ENCODE data around the gene NTMT1.
"Not testable (repeated sequence)": the region's sequence is repeated elsewhere in the genome, so short reads cannot be mapped to it uniquely, and the experiment has no call there.

The NTMT1 gene, protein sequence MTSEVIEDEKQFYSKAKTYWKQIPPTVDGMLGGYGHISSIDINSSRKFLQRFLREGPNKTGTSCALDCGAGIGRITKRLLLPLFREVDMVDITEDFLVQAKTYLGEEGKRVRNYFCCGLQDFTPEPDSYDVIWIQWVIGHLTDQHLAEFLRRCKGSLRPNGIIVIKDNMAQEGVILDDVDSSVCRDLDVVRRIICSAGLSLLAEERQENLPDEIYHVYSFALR

DNA sequence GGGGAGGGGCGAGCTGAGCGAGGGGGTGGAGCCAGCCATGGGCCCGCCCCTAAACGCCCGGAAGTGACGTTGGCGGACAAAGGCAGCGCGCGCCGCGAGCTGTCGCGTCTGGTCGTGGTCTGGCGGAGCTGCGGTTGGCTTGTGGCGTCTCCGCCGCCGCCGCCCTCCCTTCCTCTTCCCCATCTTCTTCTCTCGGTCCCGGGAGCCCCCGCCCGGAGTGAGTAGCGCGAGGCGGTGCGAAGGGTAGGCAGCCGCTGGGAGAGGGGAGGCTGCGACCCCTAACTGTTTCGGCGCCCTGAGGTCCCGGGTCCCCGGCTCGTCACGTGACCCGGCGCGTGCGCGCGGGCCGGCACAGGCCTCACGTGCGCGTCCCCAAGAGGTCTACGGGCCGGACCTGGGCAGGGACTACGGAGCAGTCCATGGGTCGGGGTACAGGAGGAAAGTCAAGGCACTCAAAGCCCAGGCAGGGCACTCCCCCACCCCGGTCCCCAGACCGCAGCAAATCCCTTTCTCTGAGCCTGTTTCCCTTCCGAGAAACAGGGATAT, at the start of gene NTMT1:
TSS of gene NTMT1 (plus strand) at position 85 of the 546 bp plus-strand sequence. CDS start 6,541 bp downstream, outside the sequence.
- peak; percentile 91 for DNase-seq (ENCODE audit: low read depth)

DNA sequence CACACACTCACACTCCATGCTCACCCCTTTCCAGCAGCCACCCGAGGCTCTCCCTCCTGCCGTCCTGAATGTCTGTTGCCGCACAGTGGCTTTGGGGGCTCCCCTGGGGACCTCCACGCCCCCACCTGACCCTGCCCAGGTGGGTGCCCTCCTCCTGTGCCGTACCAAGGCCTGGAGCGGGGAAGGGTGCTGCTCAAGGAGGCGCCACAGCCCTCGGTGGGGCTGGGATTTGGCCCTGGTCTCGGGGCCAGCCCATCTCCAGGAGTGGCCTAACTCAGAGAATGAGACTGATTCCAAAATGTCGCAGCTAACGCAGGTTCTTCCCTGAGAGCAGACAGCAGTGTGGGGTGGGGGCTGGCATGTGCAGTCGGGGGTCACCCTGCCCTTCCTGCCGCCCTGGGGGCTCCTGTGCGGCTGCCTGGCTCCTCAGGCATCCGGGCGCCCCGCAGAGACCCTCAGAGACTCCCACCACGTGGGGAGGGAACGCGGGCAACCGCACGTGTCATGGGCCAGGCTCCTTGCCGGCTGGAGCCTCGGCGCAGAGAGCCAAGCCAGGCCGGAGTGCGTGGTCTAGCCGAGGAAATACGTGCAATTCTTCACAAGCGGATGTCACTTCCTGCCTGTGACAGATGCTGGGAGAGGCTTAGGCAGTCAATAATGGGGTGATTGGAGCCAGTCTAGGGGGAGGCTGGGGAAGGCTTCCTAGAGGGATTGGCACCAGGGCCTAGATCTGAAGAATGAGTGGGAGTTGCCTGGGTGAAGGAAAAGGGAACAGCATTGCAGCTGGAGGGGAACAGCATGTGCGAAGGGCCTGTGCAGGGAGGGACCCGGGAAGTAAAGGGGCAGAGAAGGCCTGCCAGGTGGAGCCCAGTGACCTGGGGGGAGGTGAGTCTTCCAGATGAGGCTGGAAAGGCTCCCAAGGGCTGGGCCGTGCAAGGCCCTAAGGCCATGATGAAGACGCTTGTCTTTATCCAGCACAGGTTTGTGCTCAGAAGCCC, 49.1 kb upstream of the NTMT1 start:
- DNase-seq (ENCODE audit: low read depth), result no peak

DNA sequence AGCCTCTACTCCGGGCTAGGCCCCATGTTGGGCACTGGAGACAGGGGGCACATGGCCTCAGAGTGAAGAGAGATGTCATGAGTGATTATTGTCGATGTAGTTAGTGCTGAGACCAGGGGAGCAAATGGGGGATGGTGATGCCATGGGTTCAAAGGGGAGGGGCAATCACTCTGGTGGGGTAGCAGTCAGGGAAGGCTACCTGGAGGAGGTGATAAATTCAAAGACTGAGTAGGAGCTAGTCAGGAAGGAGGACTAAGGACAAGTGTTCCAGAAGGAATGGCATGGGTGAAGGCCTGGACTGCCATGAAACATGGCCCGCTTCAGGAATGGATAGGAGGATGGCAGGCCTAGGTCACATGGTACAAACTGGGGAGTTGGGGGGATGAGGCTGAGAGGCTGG, 46.7 kb upstream of the NTMT1 start:
- DNase-seq (ENCODE audit: low read depth), result no peak

DNA sequence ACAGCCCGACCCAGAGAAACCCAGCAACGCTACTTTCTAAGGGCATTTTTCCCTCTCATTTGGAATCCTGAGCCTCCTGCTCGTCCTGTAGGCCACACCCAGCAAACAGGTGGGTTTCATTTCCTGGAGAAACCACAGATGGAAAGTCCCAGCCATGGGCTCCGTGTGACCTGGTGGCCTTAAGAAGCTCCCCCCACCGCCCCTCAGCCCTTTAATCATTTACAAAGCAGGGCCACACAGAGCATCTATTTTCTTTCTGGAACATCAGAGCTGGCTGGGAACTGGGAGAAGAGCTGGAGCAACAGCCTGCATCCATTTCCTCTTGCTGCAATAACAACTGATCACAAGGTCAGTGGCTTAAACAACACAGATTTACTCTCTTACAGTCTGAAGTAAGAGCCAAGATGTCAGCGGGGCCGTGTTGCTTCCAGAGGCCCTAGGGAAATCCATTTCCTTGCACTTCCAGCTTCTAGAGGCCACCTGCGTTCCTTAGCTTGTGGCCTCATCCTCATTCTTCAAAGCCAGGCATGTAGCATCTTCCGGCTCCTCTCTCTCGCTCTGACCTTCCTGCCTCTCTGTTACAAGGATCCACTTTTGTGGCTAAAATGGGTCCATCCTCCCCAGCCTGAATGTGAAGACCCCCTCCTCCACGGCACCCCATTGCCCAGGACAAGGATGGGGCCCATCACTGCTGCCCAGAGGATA, 45.6 kb upstream of the NTMT1 start:
- DNase-seq (ENCODE audit: low read depth), result no peak

DNA sequence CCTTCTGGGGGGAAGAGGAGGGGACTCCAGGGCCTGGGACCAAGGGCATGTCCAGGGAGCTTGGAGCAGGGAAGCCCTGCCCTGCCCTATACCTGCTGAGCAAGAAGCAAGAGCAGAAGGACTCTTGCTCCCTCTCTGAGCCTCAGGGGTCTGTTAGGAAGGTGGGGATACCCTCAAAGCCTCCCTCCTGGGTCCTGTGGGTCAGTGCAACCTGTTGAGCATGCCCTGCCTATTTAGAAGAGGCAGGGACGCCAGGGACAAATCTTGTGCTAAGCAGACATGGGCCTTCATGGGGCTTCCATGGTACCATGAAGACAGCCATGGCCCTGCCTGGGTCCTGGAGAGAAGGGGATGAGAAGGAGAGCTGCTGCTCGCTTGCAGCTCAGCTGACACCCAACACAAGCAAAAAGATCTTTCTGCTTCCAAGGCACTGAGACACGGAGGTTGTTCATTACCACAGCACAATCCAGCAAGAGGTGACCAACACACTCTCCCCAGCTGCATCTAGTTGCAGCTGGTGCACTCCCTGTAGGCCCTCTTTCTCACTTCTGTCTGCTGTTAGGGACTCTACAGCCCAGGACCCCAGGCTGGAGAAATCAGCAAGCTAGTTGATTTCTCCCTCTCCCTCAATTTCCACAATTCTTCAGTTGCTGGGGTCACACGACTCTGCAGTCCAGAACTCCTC, 44.3 kb upstream of the NTMT1 start:
- no peak for DNase-seq (ENCODE audit: low read depth)

DNA sequence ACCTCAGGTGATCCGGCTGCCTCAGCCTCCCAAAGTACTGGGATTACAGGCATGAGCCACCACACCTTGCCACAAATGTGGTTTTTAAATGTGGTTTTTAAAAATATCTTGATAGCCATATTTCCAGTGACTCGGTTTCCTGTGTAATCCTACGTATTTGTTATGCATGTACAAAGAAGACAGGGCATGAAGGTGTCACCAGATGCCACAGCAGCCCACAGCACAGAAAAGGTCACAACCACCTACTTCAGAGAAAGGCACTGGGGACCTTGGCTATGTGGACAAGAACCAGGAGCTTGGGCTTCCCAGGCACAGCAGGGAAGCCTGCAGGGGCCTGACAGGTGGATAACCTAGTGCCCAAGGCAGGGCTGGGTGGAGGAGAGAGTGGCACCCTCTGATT, 43.1 kb upstream of the NTMT1 start:
- no peak for DNase-seq (ENCODE audit: low read depth)

DNA sequence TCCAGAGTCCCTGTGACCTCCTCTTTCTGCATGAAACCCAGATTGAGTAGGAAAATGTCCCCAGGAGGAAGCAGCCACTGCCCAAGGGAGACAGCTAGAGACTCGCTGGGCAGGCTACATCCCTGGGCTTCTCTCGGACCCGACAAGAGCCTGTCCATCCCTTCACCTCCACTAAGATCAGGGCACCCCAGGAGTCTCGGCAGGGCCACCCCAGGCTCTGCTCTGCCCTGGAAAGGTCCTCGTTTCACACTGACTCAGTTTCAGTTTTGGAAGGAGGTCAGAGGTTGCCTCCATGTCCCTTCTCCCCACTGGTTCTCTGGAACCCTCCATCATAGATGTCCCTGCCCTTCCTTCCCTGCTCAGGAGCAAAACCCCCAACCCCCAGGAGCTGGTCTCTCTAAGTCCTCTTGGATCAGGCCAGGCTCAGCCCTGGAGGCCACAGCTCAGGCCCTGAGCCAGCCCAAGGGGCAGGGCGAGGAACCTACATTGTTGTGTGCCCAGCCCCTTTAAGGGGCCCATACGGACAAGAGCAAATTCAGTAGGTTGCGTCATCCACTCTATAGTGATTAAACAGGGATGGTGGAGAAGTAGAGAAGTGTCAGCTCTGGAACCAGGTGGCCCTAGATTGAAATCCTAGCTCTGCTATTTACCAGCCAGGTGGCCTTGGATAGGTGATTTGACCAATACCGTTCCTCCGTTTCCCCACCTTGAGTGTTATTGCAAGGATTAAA, 42.5 kb upstream of the NTMT1 start:
- no peak for DNase-seq (ENCODE audit: low read depth)

DNA sequence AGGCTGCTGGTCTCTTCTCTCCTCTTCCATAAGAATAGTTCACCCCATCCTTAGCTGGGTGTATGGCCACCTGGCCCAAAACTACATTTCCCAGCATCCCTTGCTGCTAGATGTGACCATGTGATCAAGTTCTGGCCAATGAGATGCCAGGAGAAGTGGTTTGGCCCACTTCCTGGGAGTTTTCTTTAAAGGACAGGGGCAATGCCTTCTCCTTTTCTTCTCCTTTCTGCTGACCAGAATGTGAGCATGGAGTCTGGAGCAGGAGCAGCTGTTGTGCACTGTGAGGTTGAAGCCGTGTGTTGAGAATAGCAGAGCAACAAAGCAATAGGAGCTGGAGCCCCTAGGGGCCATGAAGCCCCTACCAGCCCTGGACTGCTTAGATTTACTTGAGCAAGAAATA, 41.8 kb upstream of the NTMT1 start:
- DNase-seq (ENCODE audit: low read depth), result peak; percentile 55

DNA sequence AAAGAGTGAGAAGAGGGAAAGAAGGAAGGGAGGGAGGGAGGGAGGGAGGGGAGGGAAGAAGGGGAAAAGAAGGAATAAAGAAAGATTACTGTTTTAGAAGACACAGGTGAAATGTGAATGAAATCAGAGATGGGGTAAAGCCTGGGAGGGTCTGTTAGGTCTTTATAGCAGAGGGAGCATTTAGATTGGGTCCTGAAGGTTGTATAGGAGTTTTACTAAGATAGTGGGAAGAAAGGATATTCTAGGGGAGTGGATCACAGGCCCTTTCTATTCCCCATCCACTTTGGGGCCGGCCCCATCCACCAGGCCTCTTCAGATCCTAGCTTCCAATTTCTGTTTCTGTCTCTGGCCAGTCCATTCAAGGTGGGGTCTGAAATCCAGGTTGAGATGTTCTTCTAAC, 40.6 kb upstream of the NTMT1 start:
- no peak for DNase-seq (ENCODE audit: low read depth)

DNA sequence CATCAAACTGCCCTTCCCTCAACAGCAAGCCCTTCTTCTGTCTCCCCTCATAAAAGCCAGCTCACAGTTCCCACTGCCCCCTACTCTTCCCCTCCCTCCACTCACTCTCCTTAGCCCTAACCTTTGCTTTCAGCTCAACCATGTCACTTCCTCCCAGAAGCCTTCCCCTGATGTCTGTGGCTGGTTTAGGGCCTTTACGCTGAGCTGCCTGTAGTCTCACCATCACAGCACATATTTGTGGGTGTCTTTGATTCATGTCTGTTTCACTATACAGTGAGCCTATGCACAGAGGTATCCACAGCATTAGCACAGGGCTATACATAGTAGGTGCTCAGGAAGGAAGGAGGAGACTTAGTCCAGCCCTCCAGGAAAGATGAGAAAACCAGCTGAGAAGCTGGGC, 39.7 kb upstream of the NTMT1 start:
- DNase-seq (ENCODE audit: low read depth), result no peak

DNA sequence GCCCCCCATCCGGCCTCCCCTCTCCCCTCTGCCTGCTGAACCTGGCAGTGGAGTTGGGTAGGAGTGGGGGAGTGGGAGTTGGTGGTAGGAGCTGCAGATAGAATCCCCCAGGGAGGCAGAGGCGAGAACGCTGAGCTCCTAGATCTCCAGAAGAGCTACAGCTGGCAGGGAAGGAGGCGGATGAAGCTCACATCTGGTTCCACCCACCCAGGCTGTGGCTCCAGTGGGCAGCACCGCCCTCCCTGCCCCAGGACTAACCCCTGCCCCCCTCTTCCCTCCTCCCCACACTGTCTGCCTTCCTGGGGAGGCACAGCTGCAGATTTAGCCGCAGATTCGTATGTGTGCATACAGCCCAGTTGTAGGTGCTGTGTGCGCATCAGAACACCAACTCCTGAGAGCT, 39.3 kb upstream of the NTMT1 start:
- DNase-seq (ENCODE audit: low read depth), result no peak

DNA sequence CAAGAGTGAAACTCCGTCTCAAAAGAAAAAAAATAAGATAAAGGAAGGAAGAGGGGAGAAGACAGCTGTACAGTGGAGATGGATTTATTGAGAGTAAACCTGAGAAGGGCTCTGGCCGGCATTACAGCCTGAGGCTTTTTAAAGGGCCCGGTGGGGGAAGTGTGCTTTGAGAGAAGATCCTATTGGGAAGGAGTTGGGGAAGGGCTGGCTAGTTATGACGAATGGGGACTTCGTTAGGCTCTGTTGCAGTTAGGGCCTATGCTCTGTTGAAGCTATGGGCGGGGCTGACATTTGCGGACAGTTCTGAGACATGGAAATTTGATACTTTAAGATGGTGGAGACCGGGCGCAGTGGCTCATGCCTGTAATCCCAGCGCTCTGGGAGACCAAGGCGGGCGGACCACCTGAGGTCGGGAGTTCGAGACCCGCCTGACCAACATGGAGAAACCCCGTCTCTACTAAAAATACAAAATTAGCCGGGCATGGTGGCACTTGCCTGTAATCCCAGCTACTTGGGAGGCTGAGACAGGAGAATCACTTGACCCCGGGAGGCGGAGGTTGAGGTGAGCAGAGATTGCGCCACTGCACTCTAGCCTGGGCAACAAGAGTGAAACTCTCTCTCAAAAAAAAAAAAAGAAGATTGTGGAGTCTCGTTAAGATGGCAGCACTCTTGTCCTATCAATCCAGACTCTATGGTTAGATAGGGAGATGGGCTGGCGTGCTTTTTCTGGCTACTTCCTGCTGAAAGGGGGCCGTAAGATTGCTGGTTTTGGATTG, 38.3 kb upstream of the NTMT1 start:
- DNase-seq (ENCODE audit: low read depth), result no peak

DNA sequence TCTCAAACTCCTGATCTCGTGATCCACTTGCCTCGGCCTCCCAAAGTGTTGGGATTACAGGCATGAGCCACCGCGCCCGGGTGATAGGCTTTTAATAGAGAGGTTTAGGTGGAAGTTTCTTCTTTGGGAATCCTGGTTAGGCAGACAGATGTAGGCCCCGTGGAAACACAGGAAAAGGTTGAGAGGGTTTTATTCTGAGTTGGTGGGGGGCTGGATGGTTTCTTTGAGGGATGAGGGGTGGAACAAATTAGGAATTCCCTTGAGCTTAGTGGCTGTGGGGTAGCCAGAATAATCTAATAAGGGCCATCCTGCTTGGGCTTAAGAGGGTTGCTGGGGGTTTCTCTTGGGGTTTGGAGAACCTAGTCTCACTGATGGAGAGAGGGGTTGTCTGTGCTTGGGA, 35.5 kb upstream of the NTMT1 start:
- no peak for DNase-seq (ENCODE audit: low read depth)

DNA sequence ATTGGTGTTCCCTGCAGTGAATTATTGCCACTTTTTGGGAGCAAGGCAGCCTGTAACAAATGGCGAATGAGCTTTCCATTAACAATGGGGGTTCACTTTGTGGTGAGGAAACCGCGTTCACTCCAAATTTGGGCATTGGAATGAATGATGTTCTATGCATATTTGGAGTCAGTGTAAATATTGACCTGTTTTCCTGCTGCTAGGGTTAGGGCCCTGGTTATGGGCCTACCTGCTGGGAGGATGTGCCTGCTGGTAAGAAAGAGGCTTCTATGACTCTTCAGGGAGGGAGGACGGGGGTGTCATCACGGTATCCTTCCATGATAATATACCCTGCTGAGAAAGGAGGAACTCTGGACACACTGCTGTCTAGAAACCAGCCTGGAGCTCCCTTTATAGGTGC, 34.0 kb upstream of the NTMT1 start:
- DNase-seq (ENCODE audit: low read depth), result no peak

DNA sequence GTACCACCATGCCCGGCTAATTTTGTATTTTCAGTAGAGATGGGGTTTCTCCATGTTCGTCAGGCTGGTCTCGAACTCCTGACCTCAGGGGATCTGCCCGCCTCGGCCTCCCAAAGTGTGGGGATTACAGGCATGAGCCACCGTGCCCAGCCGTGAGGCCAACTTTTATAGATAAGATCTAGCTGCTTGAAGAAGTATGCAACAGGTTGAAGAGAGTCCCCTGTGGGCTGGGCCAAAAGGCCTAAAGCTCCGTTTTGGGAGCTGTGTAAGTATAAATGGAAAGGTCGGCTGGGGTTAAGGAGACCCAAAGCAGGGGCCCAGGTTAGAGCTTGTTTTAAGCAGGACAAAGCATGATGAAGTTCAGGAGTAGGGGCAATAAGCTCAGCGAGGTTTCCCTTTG, 33.2 kb upstream of the NTMT1 start:
- DNase-seq (ENCODE audit: low read depth), result not testable (repeated sequence)

DNA sequence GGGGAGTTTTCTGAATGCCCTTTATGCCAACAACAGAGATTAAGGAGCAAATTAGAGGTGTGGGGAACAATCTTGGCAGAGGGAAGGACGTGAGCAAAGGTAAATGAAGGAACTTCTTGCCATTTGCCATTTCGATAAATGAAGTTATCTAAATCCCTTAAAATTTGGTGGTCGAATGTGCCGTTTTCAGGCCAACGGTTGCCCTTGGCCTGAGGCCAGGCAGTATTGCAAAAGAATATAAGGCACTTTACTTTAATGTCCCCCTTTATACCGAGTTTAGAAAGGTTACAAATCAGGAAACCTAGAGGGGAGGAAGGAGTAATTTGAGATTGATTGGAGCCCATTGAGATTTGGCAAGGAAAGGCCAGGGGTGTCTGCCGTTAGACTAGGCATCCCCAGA, 31.3 kb upstream of the NTMT1 start:
- DNase-seq (ENCODE audit: low read depth), result no peak

DNA sequence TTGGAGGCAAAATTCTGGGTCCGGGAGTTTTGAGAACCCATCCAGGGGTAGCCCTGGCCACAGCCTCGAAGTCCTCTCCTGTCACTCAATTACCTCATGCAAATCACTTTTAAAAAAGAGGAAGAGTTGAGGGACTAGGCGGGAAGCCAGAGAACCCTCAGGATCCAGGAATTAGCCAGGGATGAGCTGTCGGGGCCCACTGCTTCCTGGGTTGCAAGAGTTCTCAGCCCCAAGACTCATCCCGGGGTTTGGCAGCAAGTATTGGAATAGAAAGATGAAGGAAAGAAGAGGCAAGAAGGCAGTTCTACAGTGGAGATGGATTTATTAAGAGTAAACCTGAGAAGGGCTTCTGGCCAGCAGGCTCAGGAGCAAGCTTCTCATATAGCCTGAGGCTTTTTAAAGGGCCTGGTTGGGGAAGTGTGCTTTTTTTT, 30.6 kb upstream of the NTMT1 start:
- DNase-seq (ENCODE audit: low read depth), result no peak

DNA sequence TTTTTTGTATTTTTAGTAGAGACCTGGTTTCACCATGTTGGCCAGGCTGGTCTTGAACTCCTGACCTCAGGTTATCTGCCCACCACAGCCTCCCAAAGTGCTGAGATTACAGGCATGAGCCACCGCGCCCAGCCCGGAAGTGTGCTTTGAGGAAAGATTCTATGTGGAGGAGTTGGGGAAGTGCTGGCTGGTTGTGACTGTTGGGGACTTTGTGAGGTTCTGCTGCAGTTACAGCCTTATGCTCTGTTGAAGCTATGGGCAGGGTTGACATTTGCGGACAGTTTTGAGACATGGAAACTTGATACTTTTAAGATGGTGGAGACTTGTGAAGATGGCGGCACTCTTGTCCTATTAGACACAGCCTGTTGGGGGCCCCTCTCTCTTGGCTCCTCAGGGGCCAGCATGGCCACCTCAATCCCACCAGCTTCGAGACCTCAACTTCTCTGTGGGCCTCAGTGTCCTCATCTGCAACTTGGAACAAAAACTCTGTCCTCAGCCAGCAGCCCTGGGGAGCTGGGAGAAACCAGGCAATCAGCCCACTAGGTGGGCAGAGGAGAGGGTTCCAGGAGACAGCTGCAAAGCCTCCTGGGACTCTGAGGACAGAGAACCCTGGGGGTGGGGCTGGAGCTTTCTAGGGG, 29.9 kb upstream of the NTMT1 start:
- no peak for DNase-seq (ENCODE audit: low read depth)

DNA sequence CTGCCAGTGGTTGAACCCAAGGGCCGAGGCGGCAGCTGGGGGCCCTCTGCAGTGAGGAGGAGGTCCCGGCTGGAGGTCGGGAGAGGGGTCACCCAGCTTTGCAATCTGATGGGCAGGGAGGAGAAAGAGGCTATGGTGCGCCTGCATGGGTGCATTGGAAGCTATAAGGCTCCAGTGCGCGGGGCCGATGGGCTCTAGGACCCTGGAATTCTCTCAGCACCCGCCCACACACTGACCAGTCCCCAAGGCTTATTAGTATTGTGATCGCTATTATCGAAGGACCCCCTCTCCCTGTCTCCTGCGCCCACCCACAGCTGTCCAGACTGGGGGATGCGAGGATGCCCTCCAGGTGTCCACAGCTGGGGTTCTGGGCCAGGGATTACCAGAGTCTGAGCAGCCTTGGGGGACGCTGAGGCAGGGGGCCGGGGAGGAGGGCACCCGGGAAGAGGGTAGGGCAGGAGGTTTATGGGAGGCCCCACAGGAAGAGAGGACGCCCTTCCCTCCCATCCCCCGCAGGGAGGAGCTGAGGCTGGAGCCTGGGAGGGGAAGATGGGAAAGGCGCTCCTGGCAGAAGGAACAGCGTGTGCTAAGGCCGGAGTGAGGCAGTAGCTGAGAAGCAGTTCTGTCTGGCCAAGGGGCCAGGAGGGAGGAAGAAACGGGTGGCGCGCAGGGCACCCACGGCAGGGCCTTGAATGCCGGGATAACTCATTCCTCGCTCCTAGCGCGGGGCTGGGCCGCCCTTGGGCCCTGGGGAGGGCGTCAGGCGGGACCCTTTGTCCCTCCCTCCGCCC, 29.2 kb upstream of the NTMT1 start:
- DNase-seq (ENCODE audit: low read depth), result no peak
